IPS-18c (cell line): ENCODE measurements around the gene SPINK8.
"Not testable (repeated sequence)": the region's sequence is repeated elsewhere in the genome, so short reads cannot be mapped to it uniquely, and the experiment has no call there.

Source experiments
- H3K4me3 ChIP-seq: 2 replicates; pipeline ENCODE4 v1.7.0; 2013; ENCODE audit warnings: low read depth, mild to moderate bottlenecking, low read length, moderate library complexity; ENCODE audit not compliant: insufficient read depth
- H3K9me3 ChIP-seq: one replicate; pipeline ENCODE4 v1.6.1; 2013; ENCODE audit warnings: mild to moderate bottlenecking, low read length, moderate library complexity; ENCODE audit not compliant: control insufficient read depth, insufficient read depth

Gene SPINK8

GRCh38 chr3:48333346-48334245 is at the start of gene SPINK8:
Gene SPINK8 (minus strand): TSS chr3:48333661. CDS start chr3:48328341, 5,320 bp downstream.
- not testable (repeated sequence) for H3K9me3 ChIP-seq, H3K4me3 ChIP-seq

GRCh38 chr3:48372862-48373435 is 39.5 kb upstream of the SPINK8 start:
- Histone ChIP-seq H3K4me3 (no peak overlapping the region), H3K9me3 (no peaks in the 10 kb centered on the region)

GRCh38 chr3:48372377-48372770 is 38.9 kb upstream of the SPINK8 start:
- Histone ChIP-seq H3K9me3 (no peaks in the 10 kb centered on the region), H3K4me3 (no peak overlapping the region)

- Histone ChIP-seq H3K4me3 (no peak within 1 kb of the TSS), H3K9me3 (no peaks in the 10 kb centered on the region)
Measured at GRCh38 chr3:48371651-48372376, 38.4 kb upstream of the SPINK8 start, which contains the start of gene FBXW12. Gene FBXW12 (plus strand): TSS chr3:48372219. CDS start chr3:48372768, 549 bp downstream.

GRCh38 chr3:48370333-48370713 is 36.9 kb upstream of the SPINK8 start:
- Histone ChIP-seq H3K4me3 (no peak overlapping the region), H3K9me3 (no peaks in the 10 kb centered on the region)

- H3K4me3 ChIP-seq, result no peak overlapping the region
Measured at GRCh38 chr3:48369693-48370332, 36.4 kb upstream of the SPINK8 start.

GRCh38 chr3:48367201-48367600 is 33.7 kb upstream of the SPINK8 start:
- Histone ChIP-seq H3K4me3 (no peak overlapping the region), H3K9me3 (no peaks in the 10 kb centered on the region)

More at GRCh38 chr3:48369693-48370332, 36.4 kb upstream of the SPINK8 start:
- no peaks in the 10 kb centered on the region for H3K9me3 ChIP-seq

GRCh38 chr3:48364840-48365239 is 31.4 kb upstream of the SPINK8 start:
- no peaks in the 10 kb centered on the region for H3K9me3 ChIP-seq

GRCh38 chr3:48361928-48362327 is 28.5 kb upstream of the SPINK8 start:
- Histone ChIP-seq H3K9me3 (no peaks in the 10 kb centered on the region), H3K4me3 (no peak overlapping the region)

More at GRCh38 chr3:48364840-48365239, 31.4 kb upstream of the SPINK8 start:
- H3K4me3 ChIP-seq, result no peak overlapping the region

GRCh38 chr3:48356419-48356818 is 23.0 kb upstream of the SPINK8 start:
- Histone ChIP-seq H3K4me3 (no peak overlapping the region), H3K9me3 (no peaks in the 10 kb centered on the region)

- no peak overlapping the region for H3K4me3 ChIP-seq
Measured at GRCh38 chr3:48353987-48354386, 20.5 kb upstream of the SPINK8 start.

GRCh38 chr3:48352546-48352945 is 19.1 kb upstream of the SPINK8 start:
- Histone ChIP-seq H3K9me3 (no peaks in the 10 kb centered on the region), H3K4me3 (no peak overlapping the region)

More at GRCh38 chr3:48353987-48354386, 20.5 kb upstream of the SPINK8 start:
- H3K9me3 ChIP-seq, result no peaks in the 10 kb centered on the region

GRCh38 chr3:48347500-48347899 is 14.0 kb upstream of the SPINK8 start:
- Histone ChIP-seq H3K9me3 (no peaks in the 10 kb centered on the region), H3K4me3 (no peak overlapping the region)

GRCh38 chr3:48345946-48346572 is 12.6 kb upstream of the SPINK8 start:
- Histone ChIP-seq H3K9me3 (no peaks in the 10 kb centered on the region), H3K4me3 (no peak overlapping the region)

- Histone ChIP-seq H3K9me3 (no peaks in the 10 kb centered on the region), H3K4me3 (no peak overlapping the region)
Measured at GRCh38 chr3:48344867-48345507, 11.5 kb upstream of the SPINK8 start.

GRCh38 chr3:48343432-48343831 is 10.0 kb upstream of the SPINK8 start:
- Histone ChIP-seq H3K9me3 (no peaks in the 10 kb centered on the region), H3K4me3 (no peak overlapping the region)
